Kidney tubule cell (primary cell): Measurements from ENCODE around the gene ELANE.
"Not testable (repeated sequence)": the region's sequence is repeated elsewhere in the genome, so short reads cannot be mapped to it uniquely, and the experiment has no call there.

ENCODE experiments used
- DNase-seq: peaks from one replicate; pipeline ENCODE4 v3.0.0-alpha.2; 2018; ENCODE audit warnings: low spot score

Gene ELANE

GRCh38 chr19:879711-880438, 27.8 kb downstream of the ELANE start:
- DNase-seq = no peak

GRCh38 chr19:881385-882071, 29.4 kb downstream of the ELANE start:
- DNase-seq = no peak

GRCh38 chr19:882871-883497, 30.9 kb downstream of the ELANE start:
- no peak for DNase-seq

GRCh38 chr19:883661-884211, 31.6 kb downstream of the ELANE start:
- peak; percentile 89 for DNase-seq

- DNase-seq = no peak
Measured at GRCh38 chr19:884420-885211, 32.5 kb downstream of the ELANE start.

GRCh38 chr19:885536-886224, 33.6 kb downstream of the ELANE start:
- DNase-seq = no peak

GRCh38 chr19:887072-887471, 35.0 kb downstream of the ELANE start:
- peak; percentile 46 for DNase-seq

GRCh38 chr19:887599-887998, 35.5 kb downstream of the ELANE start:
- DNase-seq = no peak

- no peak for DNase-seq
Measured at GRCh38 chr19:888581-889385, 36.7 kb downstream of the ELANE start.

- no peak for DNase-seq
Measured at GRCh38 chr19:889662-890295, 37.7 kb downstream of the ELANE start.

- no peak for DNase-seq
Measured at GRCh38 chr19:890831-891230, 38.7 kb downstream of the ELANE start.

GRCh38 chr19:891421-892200, 39.5 kb downstream of the ELANE start:
- DNase-seq = not testable (repeated sequence)

- no peak for DNase-seq
Measured at GRCh38 chr19:892243-892893, 40.3 kb downstream of the ELANE start.

GRCh38 chr19:892894-893689, 41.0 kb downstream of the ELANE start, which contains the start of the genes MED16 and RNU6-9:
TSS of gene MED16 (minus strand) at chr19:893187. CDS start at chr19:891131, 2,056 bp downstream.
TSS of gene RNU6-9 (plus strand) at chr19:893484.
- peak; percentile 94 for DNase-seq

- DNase-seq = no peak
Measured at GRCh38 chr19:896434-896833, 44.3 kb downstream of the ELANE start.

- DNase-seq = no peak
Measured at GRCh38 chr19:896999-897398, 44.9 kb downstream of the ELANE start.

- no peak for DNase-seq
Measured at GRCh38 chr19:897442-898039, 45.4 kb downstream of the ELANE start.
